GM18507 (cell line): ENCODE measurements around the gene SLC15A4.

Experiments
- DNase-seq: peaks from one replicate; pipeline ENCODE4 v3.0.0; 2011; ENCODE audit warnings: low read depth; ENCODE audit not compliant: insufficient read length; ENCODE audit errors: extremely low spot score
- FAIRE-seq: peaks from 2 replicates; lab custom pipeline; 2011; peaks lifted over from hg19 to GRCh38; lab: Jason Lieb, UNC

Gene SLC15A4

DNA sequence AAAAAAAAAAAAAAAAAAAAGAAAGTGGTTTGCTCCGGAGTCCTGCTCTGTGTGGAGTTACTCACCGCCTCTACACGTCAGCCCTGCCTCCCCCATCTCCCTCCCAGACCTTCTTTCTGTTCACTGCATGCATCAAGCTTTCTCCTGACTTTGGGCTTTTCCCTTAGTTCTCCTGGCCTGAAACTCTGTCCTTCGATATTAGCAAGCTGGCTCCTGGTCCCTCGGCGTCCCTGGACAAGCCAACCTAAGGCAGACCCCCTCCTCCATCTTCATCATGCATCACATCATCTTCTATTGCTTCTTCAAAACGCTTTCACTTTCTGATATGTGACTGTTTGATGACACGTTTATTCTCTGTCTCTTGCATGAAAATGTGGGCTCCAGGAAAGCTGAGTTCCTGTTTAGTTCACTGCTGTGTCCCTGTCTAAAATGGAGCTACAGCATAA, 40.6 kb downstream of the SLC15A4 start:
- peak; percentile 92 for FAIRE-seq
- peak; percentile 29 for DNase-seq

DNA sequence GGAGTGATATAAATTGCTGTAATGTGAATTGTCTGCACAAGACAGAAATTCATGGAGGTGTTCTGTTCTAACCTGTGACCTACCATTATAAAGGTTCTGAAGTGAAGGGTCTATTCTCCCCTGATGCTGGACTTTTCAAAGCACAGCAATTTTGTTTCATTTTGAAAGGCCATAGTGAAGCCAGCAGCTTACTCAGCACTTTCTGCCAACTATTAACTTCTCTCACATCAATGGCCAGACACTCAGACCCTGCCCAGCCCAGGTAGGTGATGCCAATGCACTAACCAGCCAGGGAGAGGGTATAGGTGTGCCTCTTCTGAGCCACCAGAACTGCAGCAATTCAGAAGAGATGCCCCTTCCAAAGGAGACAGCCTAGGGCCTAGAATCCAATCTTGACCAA, 43.9 kb downstream of the SLC15A4 start:
- no peak for FAIRE-seq

DNA sequence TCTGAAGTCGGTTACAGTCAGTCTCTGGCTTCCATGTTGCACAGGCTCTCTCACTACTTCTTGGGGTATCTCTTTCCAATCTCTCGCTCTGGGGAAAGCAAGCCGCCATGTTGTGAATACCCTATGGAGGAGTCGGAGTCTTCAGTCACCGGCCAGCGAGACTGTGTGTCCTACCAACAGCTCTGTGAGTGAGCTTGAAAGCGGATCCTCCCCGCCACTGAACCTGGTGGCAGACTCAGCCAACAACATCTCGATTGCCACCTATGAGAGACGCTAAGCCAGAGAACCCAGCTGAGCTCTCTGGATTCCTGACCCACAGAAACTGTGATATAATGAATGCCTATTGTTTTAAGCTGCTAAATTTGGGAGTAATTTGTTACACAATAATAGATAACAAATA, 51.5 kb downstream of the SLC15A4 start:
- DNase-seq (no peak), FAIRE-seq (no peak)

More for the DNA sequence above, 43.9 kb downstream of the SLC15A4 start:
- no peak for DNase-seq

DNA sequence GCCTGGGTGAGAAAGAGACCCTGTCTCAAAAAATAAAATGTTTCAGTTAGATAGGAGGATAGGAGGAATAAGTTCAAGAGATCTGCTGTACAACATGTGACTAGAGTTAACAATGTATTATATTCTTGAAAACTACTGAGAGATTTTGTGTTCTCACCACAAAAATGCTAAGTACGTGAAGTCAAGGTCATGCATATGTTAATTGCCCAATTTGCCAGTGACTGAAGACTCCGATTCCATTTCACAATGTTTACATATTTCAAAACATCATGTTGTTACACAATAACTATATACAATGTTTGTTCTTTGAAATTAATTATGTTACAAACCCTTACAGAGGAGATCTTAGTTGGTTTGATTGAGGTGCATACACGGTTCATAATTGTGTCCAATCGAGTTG, 52.1 kb downstream of the SLC15A4 start:
- FAIRE-seq, result no peak
- DNase-seq, result no peak

DNA sequence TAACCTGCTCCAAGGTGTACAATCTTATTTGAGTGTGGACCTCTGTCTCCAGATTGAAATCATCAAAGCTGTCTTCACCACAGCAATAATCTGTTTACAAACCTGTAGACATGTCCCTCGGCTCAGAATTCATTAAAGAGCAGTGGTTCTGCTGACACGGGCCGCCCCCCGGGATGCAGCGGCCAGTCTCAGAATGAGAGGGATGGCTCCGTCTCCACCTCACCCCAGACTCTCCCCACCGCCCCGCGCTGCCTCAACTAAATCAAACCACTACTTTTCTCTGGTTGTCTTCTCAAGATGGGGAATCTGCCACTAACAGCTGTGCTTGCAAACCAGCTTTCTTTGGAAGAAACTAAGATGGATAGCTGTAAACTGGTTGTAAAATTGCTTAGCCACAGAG, 56.2 kb downstream of the SLC15A4 start:
- FAIRE-seq (no peak), DNase-seq (no peak)

DNA sequence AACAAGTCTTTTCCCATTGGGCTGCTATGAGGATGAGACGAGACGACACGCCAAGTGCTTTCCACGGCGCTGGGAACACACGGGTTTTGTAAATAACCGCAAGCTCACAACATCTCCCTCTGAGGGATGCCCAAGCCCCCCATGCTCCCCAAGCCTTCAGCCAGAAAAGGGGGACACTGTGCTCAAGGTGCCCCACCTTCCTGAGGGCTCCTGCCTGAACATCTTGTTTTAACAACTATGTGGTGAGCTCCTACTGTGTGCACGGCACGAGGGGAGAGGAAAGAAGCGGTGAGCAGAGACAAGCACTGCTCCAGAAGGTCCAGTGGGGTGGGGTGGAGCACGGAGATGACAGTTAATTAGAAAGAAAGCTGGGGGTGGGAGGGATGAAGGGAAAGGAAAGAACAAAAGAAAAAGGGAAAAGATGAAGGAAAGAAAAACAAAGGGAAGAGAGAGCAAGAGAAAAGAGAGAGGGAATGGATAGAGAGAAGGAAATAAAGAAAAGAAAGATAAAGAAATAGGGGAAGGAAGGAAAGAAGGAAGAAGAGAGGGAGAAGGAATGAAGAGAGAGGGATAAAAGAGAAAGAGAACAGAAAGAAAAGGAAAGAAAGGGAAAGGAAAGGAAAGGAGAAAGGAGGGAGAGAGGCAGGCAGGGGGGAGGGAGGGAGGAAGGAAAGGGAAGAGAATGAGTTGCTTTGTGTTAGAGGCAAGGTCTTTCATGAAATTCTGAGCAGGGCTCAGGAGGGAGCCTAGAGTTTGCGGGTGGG, 56.8 kb downstream of the SLC15A4 start:
- DNase-seq, result no peak
- FAIRE-seq, result no peak

DNA sequence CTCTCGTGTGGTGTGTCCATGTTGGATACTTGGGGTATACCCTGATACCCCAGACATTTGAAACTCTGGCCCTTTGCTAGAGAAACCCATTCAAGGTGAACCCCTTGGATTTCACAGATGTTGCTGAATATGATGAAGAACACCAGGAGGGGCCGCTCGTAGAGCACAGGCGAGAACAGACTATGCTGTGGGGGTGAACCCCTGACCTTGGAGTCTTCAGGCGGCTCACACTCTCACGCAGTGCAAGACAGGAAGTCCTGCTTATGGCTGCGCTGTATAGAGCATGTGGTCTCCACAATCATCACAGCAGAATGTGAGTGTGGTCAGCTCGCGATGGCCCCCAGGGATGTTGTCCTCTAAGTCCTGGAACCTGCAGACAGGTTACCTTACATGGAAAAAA, 60.4 kb downstream of the SLC15A4 start:
- DNase-seq (no peak), FAIRE-seq (no peak)

DNA sequence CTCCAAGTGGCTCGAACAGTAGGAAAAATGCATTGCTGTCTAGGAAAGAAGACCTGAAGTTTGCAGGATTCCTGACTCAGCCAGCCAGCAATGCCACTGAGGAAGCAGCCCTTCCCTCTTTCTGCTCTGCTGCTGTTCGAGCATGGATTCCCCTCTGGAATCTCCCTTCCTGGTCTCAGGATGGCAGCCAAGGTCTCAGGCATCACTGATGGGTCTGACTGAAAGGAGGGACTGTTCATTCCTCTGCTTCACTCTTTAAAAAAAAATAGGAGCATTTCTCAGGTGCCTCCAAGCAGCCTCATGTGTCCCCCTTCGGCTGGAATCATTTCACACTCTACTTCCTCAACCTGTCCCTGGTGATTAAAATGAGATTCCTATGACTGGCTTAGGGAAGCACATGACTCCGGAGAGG, 62.4 kb downstream of the SLC15A4 start:
- DNase-seq, result no peak
- FAIRE-seq, result no peak

DNA sequence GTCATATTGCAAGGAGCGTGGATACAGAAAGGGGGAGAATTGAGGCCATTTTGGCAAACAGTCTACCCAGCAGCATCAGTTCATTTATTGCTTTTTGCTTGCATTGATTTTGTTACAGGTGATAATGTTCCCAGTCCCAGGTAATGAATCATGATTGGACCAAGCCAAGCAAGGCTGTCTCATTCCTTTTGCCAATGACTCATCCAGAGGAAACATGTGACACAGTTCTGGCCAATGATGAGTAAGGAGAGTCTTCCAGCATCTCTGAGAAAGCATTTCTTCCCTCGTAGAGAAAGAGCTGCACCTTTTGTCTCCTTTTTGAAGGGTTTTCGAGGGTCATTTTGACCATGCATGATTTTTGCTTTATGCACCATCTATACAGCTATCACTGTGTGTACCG, 68.2 kb downstream of the SLC15A4 start:
- DNase-seq (no peak), FAIRE-seq (no peak)

DNA sequence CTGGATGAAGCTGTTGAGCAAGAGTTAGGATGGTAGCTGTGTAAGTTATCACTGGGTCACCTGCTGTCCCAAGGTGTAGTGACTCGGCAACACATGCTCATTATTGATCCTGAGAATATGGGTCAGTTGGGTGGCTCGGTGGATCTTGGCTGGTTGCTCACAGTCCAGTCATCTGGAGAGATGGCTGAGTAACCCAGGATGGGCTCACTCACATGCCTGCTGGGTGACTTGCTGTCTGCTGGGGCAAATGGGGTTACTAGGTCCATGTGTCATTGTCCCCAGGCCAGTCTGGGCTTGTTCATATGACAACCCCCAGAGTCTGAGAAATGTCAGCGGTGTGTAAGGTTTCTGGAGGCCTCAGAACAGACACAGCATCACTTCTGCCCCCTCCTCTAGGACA, 69.5 kb downstream of the SLC15A4 start:
- DNase-seq, result no peak
- FAIRE-seq, result no peak

DNA sequence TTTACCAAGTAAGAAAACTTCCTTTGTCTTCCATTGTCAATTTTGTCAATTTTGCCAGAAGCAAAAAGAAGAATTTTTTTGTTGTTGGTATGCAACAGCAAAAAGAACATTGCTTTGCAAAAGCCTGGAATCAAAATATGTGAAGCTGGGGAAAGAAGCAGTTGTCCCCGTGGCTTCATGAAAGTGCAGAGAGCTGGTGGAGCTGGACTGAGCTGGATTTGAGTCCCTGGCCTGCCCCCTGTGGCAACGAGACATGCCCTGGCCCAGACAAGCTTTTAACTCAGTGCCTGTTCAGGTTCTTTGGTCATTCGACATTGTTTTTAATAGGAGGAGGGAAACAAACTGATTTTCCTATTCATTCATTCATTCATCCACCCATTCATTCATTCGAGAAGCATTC, 70.3 kb downstream of the SLC15A4 start:
- DNase-seq (no peak), FAIRE-seq (no peak)

DNA sequence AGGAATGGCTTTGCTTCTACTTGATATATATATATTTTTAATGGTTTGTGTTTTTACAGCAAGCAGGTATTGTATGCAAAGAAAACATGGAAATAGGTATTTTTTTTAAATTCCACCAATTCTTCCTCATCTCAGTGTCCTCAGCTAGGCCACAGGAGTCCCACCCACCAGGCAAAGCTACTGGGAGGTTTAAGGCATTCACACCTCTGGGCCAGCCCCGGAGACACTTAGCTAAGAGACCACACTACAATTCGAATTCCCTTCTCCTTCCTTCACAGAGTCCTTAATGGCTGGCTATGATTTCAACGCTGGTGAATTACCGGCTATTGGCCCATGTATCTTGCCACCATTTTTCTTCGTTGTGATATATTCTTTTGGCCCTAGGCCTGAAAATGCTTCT, 71.4 kb downstream of the SLC15A4 start:
- no peak for DNase-seq

DNA sequence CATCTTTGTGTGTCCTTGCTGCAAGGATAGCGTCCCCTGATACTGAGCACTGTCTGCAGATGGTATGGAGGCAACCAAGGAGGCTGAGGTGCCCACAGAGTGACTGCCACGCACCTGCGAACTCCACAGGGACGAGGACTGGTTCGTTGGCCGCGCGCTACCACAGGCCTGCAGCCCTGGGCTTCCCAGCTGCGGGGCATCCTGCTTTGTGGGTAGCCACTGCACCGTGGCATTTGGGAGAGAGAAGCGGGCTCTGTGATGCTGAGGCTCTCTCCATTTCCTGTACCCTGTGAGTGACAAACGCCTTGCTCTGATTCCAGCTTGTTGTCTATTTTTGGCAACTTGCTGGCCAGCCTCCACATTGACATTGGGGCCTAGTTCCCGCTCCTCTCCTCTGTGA, 76.3 kb downstream of the SLC15A4 start:
- no peak for DNase-seq
- no peak for FAIRE-seq

More for the DNA sequence above, 71.4 kb downstream of the SLC15A4 start:
- FAIRE-seq, result no peak

DNA sequence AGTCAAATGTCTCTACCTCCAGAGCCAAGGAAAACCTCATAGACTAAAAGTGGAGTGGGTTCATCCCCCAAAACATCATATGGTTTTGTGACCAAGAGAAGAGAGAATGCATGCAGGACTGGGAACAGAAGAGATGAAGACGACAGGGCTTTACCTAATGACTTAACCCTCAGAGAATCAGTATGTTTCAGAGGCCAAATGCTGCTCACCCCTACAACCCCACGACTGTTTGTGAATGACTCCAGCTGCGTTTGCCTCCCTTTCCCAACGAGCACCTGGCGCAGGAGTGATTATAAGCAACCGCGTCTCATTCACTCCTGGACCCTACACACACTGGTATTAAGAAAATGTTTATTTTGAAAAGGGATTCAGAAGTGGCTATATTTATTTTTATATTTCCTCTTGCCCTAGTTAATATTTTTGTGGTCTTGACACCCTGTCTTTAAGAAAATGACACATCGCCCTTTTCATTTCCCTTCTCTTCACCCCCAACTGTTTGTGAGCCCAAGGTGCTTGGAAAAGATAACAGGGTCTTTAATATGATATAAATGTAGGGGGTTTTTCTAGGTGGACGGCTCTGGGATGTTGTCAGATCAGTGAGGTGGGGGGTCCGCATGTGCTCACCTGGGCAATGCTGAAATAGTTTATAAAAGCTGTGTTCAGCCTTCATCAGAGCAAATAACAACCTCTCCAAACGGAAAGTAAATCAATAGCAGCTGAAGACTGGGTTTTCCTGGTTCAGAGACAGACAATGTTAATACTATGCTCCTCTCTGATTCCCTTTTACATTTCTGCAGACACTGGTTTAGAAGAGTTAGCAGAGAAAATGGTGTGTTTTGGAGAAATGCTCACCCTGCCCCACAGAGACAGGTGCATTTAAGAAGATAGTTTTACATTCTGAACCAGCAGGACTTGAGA, 77.7 kb downstream of the SLC15A4 start:
- DNase-seq (no peak), FAIRE-seq (peak; percentile 31)

DNA sequence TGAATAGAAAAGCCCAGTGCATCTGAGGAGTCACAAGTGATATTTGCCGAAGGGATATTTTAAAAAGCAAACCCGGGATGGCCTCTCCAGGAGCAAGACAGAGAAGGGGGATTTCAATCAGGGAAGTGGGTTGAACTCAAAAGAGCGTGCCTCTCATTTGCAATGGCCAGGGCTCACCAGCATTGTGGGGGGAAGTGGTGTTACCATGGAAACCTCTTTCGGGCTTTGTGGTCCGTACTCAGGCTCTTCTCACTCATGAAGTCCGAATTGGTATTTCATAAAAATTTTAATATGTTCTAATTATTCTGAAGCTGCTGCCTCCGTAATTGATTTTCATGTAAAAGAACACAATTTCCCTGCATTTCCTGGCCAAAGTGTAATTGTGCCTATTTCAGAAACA, 79.8 kb downstream of the SLC15A4 start:
- FAIRE-seq (no peak), DNase-seq (no peak)
